GM10248 (cell line): ENCODE measurements around the gene CYP2F1.
"Not testable (repeated sequence)": the region's sequence is repeated elsewhere in the genome, so short reads cannot be mapped to it uniquely, and the experiment has no call there.

Source experiments
- CTCF ChIA-PET: fragments of 300-600 bp; sonication (Branson Sonifier 250); formaldehyde crosslinking; extraction: SDS; loops from one replicate; lab custom pipeline; 2021; ENCODE audit warnings: antibody characterized with exemption; lab: Yijun Ruan, JAX
- POLR2A ChIA-PET: fragments of 350-650 bp; sonication (Branson Sonifier 250); formaldehyde crosslinking; extraction: SDS; loops from one replicate; lab custom pipeline; 2020; ENCODE audit warnings: antibody characterized with exemption; lab: Yijun Ruan, JAX
- DNase-seq: peaks from one replicate; pipeline ENCODE4 v3.0.0; 2012; ENCODE audit errors: extremely low spot score
- CTCF ChIP-seq: IDR thresholded peaks from 2 replicates; pipeline ENCODE4 v1.5.1; 2012; ENCODE audit warnings: mild to moderate bottlenecking, low read depth; ENCODE audit errors: extremely low read depth, missing control alignments, control extremely low read depth

The CYP2F1 gene

GRCh38 chr19:41126765-41127203, 12.6 kb downstream of the CYP2F1 start:
- POLR2A ChIA-PET, DNase-seq: not testable (repeated sequence)
- CTCF ChIA-PET, result interaction anchor here (0.7 to 2.8 kb wide), 10 partner anchors 9 to 468 kb away, joined by 3 to 15 read pairs (median 4); no protein-coding TSS in a partner anchor
- peak; percentile 41 for TF ChIP-seq CTCF

GRCh38 chr19:41127362-41127761, 13.1 kb downstream of the CYP2F1 start:
- DNase-seq, POLR2A ChIA-PET: not testable (repeated sequence)
- CTCF ChIA-PET, result interaction anchor here (0.8 to 2.8 kb wide), 9 partner anchors 9 to 369 kb away, joined by 3 to 15 read pairs (median 3); no protein-coding TSS in a partner anchor

GRCh38 chr19:41127801-41128300, 13.6 kb downstream of the CYP2F1 start:
- CTCF ChIA-PET, result interaction anchor here (0.8 to 2.8 kb wide), 5 partner anchors 10 to 180 kb away, joined by 3 to 15 read pairs (median 7); no protein-coding TSS in a partner anchor
- POLR2A ChIA-PET, DNase-seq: not testable (repeated sequence)
- TF ChIP-seq CTCF, result peak; percentile 29

- ChIA-PET CTCF (interaction anchor here (1.0 to 2.8 kb wide), 2 partner anchors 11 to 134 kb away, joined by 3 to 9 read pairs; no protein-coding TSS in a partner anchor), POLR2A (no interaction called here)
- no peak for TF ChIP-seq CTCF
- DNase-seq, result no peak
These were observed 14.5 kb downstream of the CYP2F1 start for GRCh38 chr19:41128692-41129091.

- ChIA-PET CTCF (no interaction called here), POLR2A (no interaction called here)
- no peak for TF ChIP-seq CTCF
- DNase-seq, result no peak
These were observed 17.0 kb downstream of the CYP2F1 start for GRCh38 chr19:41131186-41131585.

- ChIA-PET POLR2A (no interaction called here), CTCF (no interaction called here)
- no peak for TF ChIP-seq CTCF
- DNase-seq, result no peak
These were observed 19.0 kb downstream of the CYP2F1 start for GRCh38 chr19:41133260-41133659.

- no peak for DNase-seq
- CTCF ChIA-PET, result no interaction called here
- POLR2A ChIA-PET, result no interaction called here
- TF ChIP-seq CTCF, result no peak
These were observed 20.4 kb downstream of the CYP2F1 start for GRCh38 chr19:41134616-41135015.

- POLR2A ChIA-PET, DNase-seq, CTCF ChIA-PET: not testable (repeated sequence)
These were observed 21.5 kb downstream of the CYP2F1 start for GRCh38 chr19:41135390-41136384.
